ENCODE results near the gene LIPA. TPM values are rescaled to one million over a fixed set of nuclear protein-coding genes. Genes with fewer than 3 reads are reported as not detected.

LIPA gene
- total RNA-seq, 2 donors from 2014 or later, result 17.7 to 18.4 TPM

DNA sequence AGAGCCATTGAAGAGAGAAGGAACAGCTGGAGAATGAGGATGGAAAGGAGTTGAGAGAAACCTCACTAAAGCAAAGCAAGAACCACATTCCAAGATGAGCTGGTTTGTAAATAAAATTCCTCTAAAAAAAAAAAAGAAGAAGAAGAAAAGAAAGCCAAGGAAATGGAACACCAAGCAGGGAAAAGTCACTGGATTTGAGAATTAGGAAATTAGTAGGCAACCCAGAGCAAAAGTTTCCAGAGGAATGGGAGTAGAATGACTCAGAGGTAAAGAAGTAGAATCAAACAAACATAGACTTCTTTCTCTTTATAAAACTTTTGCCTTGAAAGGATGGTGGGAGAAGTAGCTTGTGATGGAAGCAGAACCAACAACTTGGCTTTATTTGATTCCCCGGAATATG lies 48.3 kb downstream of the LIPA start:
- 85 to 89% methylated on average over 1 of the region's 1 CpG for WGBS, 2 experiments (ENCODE audit: insufficient coverage in 1 of 2, insufficient read length in 1 of 2)
- H3K27me3 Mint-ChIP-seq (ENCODE audit: insufficient read depth), result peaks cover 6% of the 10 kb centered on the region

GRCh38 chr10:89202033-89202425 lies 49.5 kb downstream of the LIPA start:
- Histone ChIP-seq H3K27me3 (ENCODE audit: control insufficient read depth, insufficient read depth, low read length, poor library complexity, severe bottlenecking) (peaks cover 55% of the 10 kb centered on the region), H3K4me3 (ENCODE audit: low read length) (no peak overlapping the region), H3K36me3 (ENCODE audit: control insufficient read depth, insufficient read depth, low read length) (no peaks in the 10 kb centered on the region), H3K4me1 (ENCODE audit: control insufficient read depth, insufficient read depth, low read length) (no peaks in the 10 kb centered on the region), H3K9ac (ENCODE audit: extremely low read depth, low read length, poor library complexity, severe bottlenecking) (no peak overlapping the region), H3K9me3 (ENCODE audit: control insufficient read depth, low read length) (no peaks in the 10 kb centered on the region), H3K27ac (ENCODE audit: low read depth, low read length) (no peak overlapping the region)
- Mint-ChIP-seq H3K36me3 (ENCODE audit: low read depth) (no peaks in the 10 kb centered on the region), H3K27ac (no peak overlapping the region), H3K9me3 (no peaks in the 10 kb centered on the region), H3K27me3 (ENCODE audit: insufficient read depth) (peaks cover 3% of the 10 kb centered on the region), H3K4me3 (no peak overlapping the region), H3K4me1 (peaks cover 8% of the 10 kb centered on the region)
- 63 to 64% methylated on average over 2 of the region's 2 CpGs for WGBS, 2 experiments (ENCODE audit: insufficient coverage in 1 of 2, insufficient read length in 1 of 2)
- no peak for DNase-seq
- TF ChIP-seq, protein P1, sequence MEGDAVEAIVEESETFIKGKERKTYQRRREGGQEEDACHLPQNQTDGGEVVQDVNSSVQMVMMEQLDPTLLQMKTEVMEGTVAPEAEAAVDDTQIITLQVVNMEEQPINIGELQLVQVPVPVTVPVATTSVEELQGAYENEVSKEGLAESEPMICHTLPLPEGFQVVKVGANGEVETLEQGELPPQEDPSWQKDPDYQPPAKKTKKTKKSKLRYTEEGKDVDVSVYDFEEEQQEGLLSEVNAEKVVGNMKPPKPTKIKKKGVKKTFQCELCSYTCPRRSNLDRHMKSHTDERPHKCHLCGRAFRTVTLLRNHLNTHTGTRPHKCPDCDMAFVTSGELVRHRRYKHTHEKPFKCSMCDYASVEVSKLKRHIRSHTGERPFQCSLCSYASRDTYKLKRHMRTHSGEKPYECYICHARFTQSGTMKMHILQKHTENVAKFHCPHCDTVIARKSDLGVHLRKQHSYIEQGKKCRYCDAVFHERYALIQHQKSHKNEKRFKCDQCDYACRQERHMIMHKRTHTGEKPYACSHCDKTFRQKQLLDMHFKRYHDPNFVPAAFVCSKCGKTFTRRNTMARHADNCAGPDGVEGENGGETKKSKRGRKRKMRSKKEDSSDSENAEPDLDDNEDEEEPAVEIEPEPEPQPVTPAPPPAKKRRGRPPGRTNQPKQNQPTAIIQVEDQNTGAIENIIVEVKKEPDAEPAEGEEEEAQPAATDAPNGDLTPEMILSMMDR (conservative IDR thresholded peaks at IDR 0.05), result no peak

More for the DNA sequence above, 48.3 kb downstream of the LIPA start:
- H3K4me3 ChIP-seq (ENCODE audit: low read length), result no peak overlapping the region
- H3K36me3 ChIP-seq (ENCODE audit: control insufficient read depth, insufficient read depth, low read length), result no peaks in the 10 kb centered on the region
- no peak overlapping the region for H3K4me3 Mint-ChIP-seq
- H3K36me3 Mint-ChIP-seq (ENCODE audit: low read depth), result no peaks in the 10 kb centered on the region
- no peak overlapping the region for H3K27ac ChIP-seq (ENCODE audit: low read depth, low read length)
- TF ChIP-seq, protein P1 (conservative IDR thresholded peaks at IDR 0.05), result no peak
- H3K9me3 ChIP-seq (ENCODE audit: control insufficient read depth, low read length), result no peaks in the 10 kb centered on the region
- H3K27ac Mint-ChIP-seq, result no peak overlapping the region
- H3K27me3 ChIP-seq (ENCODE audit: control insufficient read depth, insufficient read depth, low read length, poor library complexity, severe bottlenecking), result peaks cover 67% of the 10 kb centered on the region
- peaks cover 8% of the 10 kb centered on the region for H3K4me1 Mint-ChIP-seq
- no peak for DNase-seq
- no peak overlapping the region for H3K9ac ChIP-seq (ENCODE audit: extremely low read depth, low read length, poor library complexity, severe bottlenecking)
- H3K4me1 ChIP-seq (ENCODE audit: control insufficient read depth, insufficient read depth, low read length), result no peaks in the 10 kb centered on the region
- H3K9me3 Mint-ChIP-seq, result no peaks in the 10 kb centered on the region

- Mint-ChIP-seq H3K4me1 (peaks cover 2% of the 10 kb centered on the region), H3K4me3 (no peak overlapping the region), H3K9me3 (no peaks in the 10 kb centered on the region), H3K27ac (no peak overlapping the region), H3K27me3 (ENCODE audit: insufficient read depth) (peaks cover 3% of the 10 kb centered on the region), H3K36me3 (ENCODE audit: low read depth) (no peaks in the 10 kb centered on the region)
- Histone ChIP-seq H3K36me3 (ENCODE audit: control insufficient read depth, insufficient read depth, low read length) (no peaks in the 10 kb centered on the region), H3K9ac (ENCODE audit: extremely low read depth, low read length, poor library complexity, severe bottlenecking) (no peak overlapping the region), H3K27ac (ENCODE audit: low read depth, low read length) (no peak overlapping the region), H3K4me3 (ENCODE audit: low read length) (no peak overlapping the region), H3K4me1 (ENCODE audit: control insufficient read depth, insufficient read depth, low read length) (no peaks in the 10 kb centered on the region), H3K9me3 (ENCODE audit: control insufficient read depth, low read length) (no peaks in the 10 kb centered on the region), H3K27me3 (ENCODE audit: control insufficient read depth, insufficient read depth, low read length, poor library complexity, severe bottlenecking) (peaks cover 49% of the 10 kb centered on the region)
- TF ChIP-seq, protein P1 (conservative IDR thresholded peaks at IDR 0.05), result no peak
- no peak for DNase-seq
- WGBS, 2 experiments (ENCODE audit: insufficient coverage in 1 of 2, insufficient read length in 1 of 2), result 88 to 93% methylated on average over 7 of the region's 7 CpGs
These were observed 50.1 kb downstream of the LIPA start for GRCh38 chr10:89201345-89202032.
